ENCODE data around the gene DUXB. TPM values are rescaled to one million over a fixed set of nuclear protein-coding genes. Genes with fewer than 3 reads are reported as not detected.

Gene DUXB
- total RNA-seq, 4 donors from 2014 or later: not detected

DNA sequence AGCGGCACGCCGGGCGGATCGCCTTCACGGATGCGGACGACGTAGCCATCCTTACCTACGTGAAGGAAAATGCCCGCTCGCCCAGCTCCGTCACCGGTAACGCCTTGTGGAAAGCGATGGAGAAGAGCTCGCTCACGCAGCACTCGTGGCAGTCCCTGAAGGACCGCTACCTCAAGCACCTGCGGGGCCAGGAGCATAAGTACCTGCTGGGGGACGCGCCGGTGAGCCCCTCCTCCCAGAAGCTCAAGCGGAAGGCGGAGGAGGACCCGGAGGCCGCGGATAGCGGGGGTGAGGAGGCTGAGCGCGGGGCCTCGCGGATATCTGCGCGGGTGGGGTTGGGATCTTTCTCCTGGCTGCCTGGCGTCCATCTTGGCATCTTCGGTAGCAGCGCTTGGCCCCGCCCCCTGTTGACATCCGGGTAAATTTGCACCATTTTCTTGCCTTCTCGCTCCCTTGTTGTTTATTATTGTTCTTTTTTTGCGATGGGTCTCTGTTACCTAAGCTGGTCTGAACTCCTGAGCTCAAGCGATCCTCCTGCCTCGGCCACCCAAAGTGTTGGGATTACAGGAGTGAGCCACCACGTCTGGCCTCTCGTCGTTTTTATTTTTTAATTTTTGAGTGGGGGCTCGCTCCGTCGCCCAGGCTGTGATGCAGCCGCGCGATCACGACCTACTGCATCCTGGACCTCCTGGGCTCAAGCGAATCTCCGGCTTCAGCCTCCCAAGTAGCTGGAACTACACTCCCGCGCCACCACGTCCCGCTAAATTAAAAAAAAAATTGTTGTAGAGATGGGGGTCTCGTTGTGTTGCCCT lies 52.8 kb downstream of the DUXB start:
- Histone ChIP-seq H3K9me3 (no peaks in the 10 kb centered on the region), H3K4me3 (peak overlapping the region; percentile 96), H3K4me1 (peaks cover 67% of the 10 kb centered on the region), H3K27ac (peak overlapping the region; percentile 99), H3K27me3 (no peaks in the 10 kb centered on the region), H3K36me3 (peaks cover 7% of the 10 kb centered on the region)
- peak in 1 of 2 donors; percentile 10 for TF ChIP-seq POLR2A (IDR thresholded peaks at IDR 0.05)
- TF ChIP-seq CTCF (IDR thresholded peaks at IDR 0.05): no peak
- TF ChIP-seq EP300 (IDR thresholded peaks at IDR 0.05): no peak
- peak in 1 of 3 donors; percentile 3 for TF ChIP-seq POLR2AphosphoS5 (IDR thresholded peaks at IDR 0.05)
- 1% methylated on average over 32 of the region's 62 CpGs for WGBS
- peak; percentile 91 to 93 for DNase-seq (ENCODE audit: low spot score in 2 of 2)

- Histone ChIP-seq H3K36me3 (peaks cover 7% of the 10 kb centered on the region), H3K9me3 (no peaks in the 10 kb centered on the region), H3K27ac (peak within 1 kb of the TSS; percentile 99), H3K27me3 (no peaks in the 10 kb centered on the region), H3K4me1 (peaks cover 59% of the 10 kb centered on the region), H3K4me3 (peak within 1 kb of the TSS; percentile 96)
- TF ChIP-seq POLR2A (IDR thresholded peaks at IDR 0.05) (peak; percentile 62 to 96), EP300 (IDR thresholded peaks at IDR 0.05) (no peak), POLR2AphosphoS5 (IDR thresholded peaks at IDR 0.05) (peak; percentile 73 to 95 (median 89)), CTCF (IDR thresholded peaks at IDR 0.05) (no peak)
- DNase-seq (ENCODE audit: low spot score in 2 of 2): peak; percentile 95
- WGBS: under 1% methylated on average over 19 of the region's 76 CpGs
These were observed 53.6 kb downstream of the DUXB start, which contains the start of the genes KARS1 and TERF2IP for GRCh38 chr16:75647492-75648264. KARS1 (minus strand) TSS chr16:75647665; CDS start chr16:75647639, 26 bp downstream. TERF2IP (plus strand) TSS chr16:75647773; CDS start chr16:75647883, 110 bp downstream.

- 0% methylated on average over 15 of the region's 18 CpGs for WGBS
- Histone ChIP-seq H3K27ac (peak overlapping the region; percentile 99), H3K4me3 (peak overlapping the region; percentile 96), H3K9me3 (no peaks in the 10 kb centered on the region), H3K36me3 (peaks cover 11% of the 10 kb centered on the region), H3K4me1 (peaks cover 53% of the 10 kb centered on the region), H3K27me3 (no peaks in the 10 kb centered on the region)
- no peak for TF ChIP-seq POLR2AphosphoS5 (IDR thresholded peaks at IDR 0.05)
- TF ChIP-seq POLR2A (IDR thresholded peaks at IDR 0.05): no peak
- no peak for TF ChIP-seq EP300 (IDR thresholded peaks at IDR 0.05)
- no peak for TF ChIP-seq CTCF (IDR thresholded peaks at IDR 0.05)
- no peak for DNase-seq (ENCODE audit: low spot score in 2 of 2)
These were observed 54.2 kb downstream of the DUXB start for GRCh38 chr16:75647112-75647491.

DNA sequence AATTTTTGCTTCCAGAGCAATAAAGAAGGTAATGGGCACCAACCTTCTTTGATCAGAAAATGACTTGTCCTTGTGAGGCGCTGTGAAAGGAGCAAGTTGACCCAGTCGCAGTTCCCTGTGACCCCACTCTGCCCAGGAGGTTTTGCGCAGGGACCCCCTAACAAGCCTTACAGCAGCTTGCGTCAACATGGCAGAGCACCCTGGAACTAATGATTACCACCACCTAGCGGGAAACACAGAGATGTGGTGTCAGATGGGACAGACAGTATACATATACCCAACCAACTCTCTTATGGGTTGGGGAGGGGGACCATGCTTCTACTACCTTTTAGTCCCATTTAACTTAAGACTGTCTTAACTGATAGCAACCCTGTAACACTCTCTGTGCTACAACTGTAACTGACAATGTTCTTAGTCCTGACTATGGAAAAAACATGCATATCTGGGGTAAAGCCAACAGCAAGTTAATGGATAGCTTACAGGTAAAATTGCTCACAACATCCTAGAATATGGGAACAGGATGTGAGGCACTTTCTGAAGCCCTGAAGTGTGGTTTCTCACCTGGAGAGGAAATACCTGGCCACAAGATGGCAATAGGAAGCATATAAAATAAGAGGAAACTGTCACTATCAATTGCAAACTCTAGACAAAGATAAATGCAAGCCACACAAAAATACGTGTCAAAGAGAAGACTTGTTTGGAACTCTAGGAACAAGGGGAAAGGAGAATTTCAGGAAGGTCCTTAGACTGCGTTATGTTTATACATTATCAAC lies 56.8 kb downstream of the DUXB start:
- Histone ChIP-seq H3K4me1 (peaks cover 28% of the 10 kb centered on the region), H3K36me3 (peaks cover 35% of the 10 kb centered on the region), H3K27ac (no peak overlapping the region), H3K9me3 (no peaks in the 10 kb centered on the region), H3K27me3 (no peaks in the 10 kb centered on the region), H3K4me3 (no peak overlapping the region)
- WGBS: 80% methylated on average over 7 of the region's 7 CpGs
- TF ChIP-seq EP300 (IDR thresholded peaks at IDR 0.05) (no peak), POLR2AphosphoS5 (IDR thresholded peaks at IDR 0.05) (no peak), CTCF (IDR thresholded peaks at IDR 0.05) (no peak), POLR2A (IDR thresholded peaks at IDR 0.05) (no peak)
- no peak for DNase-seq (ENCODE audit: low spot score in 2 of 2)

Other genes with a start within 250 kb of the DUXB start
- 10 to 100 TPM; 15.8 to 17.5 (median 16.5) TPM for gene TMEM170A, start 236.8 kb downstream of the DUXB start, total RNA-seq
- under 1 TPM in 3 of 4 donors, not detected in 1; 0.17 to 0.73 (median 0.30) TPM for gene CHST6, start 206.0 kb downstream of the DUXB start, total RNA-seq
- gene CHST5, start 165.4 kb downstream of the DUXB start, total RNA-seq: under 1 TPM in 2 of 4 donors, not detected in 2; 0.31 to 0.56 TPM
- gene TMEM231, start 145.2 kb downstream of the DUXB start, total RNA-seq: 10 to 100 TPM in 2 of 4 donors, 1 to 10 TPM in 2; 6.0 to 11.9 (median 9.3) TPM
- gene GABARAPL2, start 135.1 kb downstream of the DUXB start, total RNA-seq: 100 to 1,000 TPM in 2 of 4 donors, 10 to 100 TPM in 2; 76.2 to 135 (median 99.6) TPM
- 10 to 100 TPM; 41.4 to 84.2 (median 55.2) TPM for gene ADAT1, start 78.2 kb downstream of the DUXB start, total RNA-seq
- 100 to 1,000 TPM in 3 of 4 donors, 10 to 100 TPM in 1; 85.9 to 128 (median 106) TPM for gene KARS1, start 53.8 kb downstream of the DUXB start, total RNA-seq
- gene TERF2IP, start 53.7 kb downstream of the DUXB start, total RNA-seq: 10 to 100 TPM; 42.2 to 67.1 (median 55.8) TPM
- gene CPHXL2, start 24.5 kb downstream of the DUXB start, total RNA-seq: not detected
- not detected for gene CPHXL, start 25.0 kb upstream of the DUXB start, total RNA-seq